Measurements from ENCODE around the gene TNK2.

DNA sequence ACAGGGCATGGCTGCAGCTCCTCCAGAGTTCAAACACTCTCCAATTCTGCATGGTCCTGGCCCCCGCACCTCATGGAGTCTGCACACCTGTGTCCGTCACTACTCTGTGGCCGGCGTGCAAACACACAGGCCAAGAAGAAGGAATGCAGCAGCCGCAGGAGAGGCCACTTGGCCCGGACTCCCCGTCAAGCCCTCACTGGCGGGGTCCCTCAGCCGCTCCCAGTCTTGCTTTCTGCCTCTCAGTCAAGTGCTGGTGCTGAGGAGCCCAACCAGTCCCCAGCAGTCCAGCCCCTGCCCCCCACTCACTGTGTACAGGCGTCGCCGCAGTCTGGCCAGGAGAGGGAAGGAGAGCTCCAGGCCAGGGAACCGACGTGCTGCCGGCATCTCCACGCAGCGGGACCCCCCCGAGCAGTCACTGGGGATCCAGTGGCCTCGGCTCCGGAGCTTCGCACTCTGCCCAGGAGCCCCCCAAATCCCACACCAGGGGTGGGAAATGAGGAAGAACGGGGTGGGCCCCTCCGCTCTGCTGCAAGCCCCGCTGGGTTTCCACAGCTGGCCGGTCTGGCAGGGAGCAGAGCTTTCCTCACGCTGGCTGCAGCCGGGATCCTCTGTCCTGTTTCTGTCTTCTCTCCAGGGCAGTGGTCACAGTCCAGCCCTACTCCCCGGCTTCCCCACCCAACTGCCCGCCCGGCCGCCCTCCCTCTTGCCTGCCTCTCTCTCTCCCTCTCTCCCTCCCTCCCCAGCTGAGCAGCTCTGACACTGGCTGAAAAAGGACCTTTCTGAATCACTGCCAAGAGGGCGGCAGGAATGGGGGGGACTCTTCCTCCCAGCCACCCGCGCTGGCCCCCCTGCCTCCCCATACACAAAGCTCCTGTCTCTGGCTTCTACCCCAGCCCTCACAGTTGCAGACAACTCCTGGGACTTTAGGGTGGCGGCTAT is 16.0 kb downstream of the TNK2 start:
- TF ChIP-seq, protein P1, sequence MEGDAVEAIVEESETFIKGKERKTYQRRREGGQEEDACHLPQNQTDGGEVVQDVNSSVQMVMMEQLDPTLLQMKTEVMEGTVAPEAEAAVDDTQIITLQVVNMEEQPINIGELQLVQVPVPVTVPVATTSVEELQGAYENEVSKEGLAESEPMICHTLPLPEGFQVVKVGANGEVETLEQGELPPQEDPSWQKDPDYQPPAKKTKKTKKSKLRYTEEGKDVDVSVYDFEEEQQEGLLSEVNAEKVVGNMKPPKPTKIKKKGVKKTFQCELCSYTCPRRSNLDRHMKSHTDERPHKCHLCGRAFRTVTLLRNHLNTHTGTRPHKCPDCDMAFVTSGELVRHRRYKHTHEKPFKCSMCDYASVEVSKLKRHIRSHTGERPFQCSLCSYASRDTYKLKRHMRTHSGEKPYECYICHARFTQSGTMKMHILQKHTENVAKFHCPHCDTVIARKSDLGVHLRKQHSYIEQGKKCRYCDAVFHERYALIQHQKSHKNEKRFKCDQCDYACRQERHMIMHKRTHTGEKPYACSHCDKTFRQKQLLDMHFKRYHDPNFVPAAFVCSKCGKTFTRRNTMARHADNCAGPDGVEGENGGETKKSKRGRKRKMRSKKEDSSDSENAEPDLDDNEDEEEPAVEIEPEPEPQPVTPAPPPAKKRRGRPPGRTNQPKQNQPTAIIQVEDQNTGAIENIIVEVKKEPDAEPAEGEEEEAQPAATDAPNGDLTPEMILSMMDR (IDR thresholded peaks at IDR 0.05), result no peak
- TF ChIP-seq POLR2A (IDR thresholded peaks at IDR 0.05), result no peak
